ENCODE data around the gene CAPRIN2.

Gene CAPRIN2

GRCh38 chr12:30679241-30679640 lies 75.5 kb downstream of the CAPRIN2 start:
- H3K9me3 ChIP-seq (replicated peaks; ENCODE audit: insufficient read depth, low read length) = no peaks in the 10 kb centered on the region
- no peaks in the 10 kb centered on the region for H3K4me1 ChIP-seq (ENCODE audit: low read length)
- H3K27ac ChIP-seq (ENCODE audit: low read length) = no peak overlapping the region
- H2AFZ ChIP-seq (ENCODE audit: low read length) = no peak overlapping the region
- H3K27me3 ChIP-seq (replicated peaks; ENCODE audit: insufficient read depth, low read length) = no peaks in the 10 kb centered on the region
- DNase-seq = no peak
- no peak for TF ChIP-seq EZH2 (optimal IDR thresholded peaks at IDR 0.05; ENCODE audit: low read depth, low read length)
- TF ChIP-seq CTCF (IDR thresholded peaks at IDR 0.05; ENCODE audit: low read length) = no peak
- H4K20me1 ChIP-seq (ENCODE audit: insufficient read depth, low read length) = no peaks in the 10 kb centered on the region
- H3F3A ChIP-seq (ENCODE audit: insufficient read depth, low read length) = no peaks in the 10 kb centered on the region
- H3K9ac ChIP-seq (ENCODE audit: low read length) = no peak overlapping the region
- no peaks in the 10 kb centered on the region; the same call in 1 of the 2 replicates for H3K36me3 ChIP-seq (replicated peaks; ENCODE audit: insufficient read depth, low read length)
- H3K4me2 ChIP-seq (ENCODE audit: low read depth, low read length) = no peak overlapping the region
- H3K79me2 ChIP-seq (ENCODE audit: low read length) = no peaks in the 10 kb centered on the region
- H3K4me3 ChIP-seq (ENCODE audit: low read length) = no peak overlapping the region
- H3K9me2 ChIP-seq (replicated peaks; ENCODE audit: insufficient read depth, low read length) = no peaks in the 10 kb centered on the region

GRCh38 chr12:30678221-30678620 lies 76.5 kb downstream of the CAPRIN2 start:
- H3K4me3 ChIP-seq (ENCODE audit: low read length) = no peak overlapping the region
- no peak overlapping the region for H3K9ac ChIP-seq (ENCODE audit: low read length)
- H3K4me2 ChIP-seq (ENCODE audit: low read depth, low read length) = no peak overlapping the region
- H4K20me1 ChIP-seq (ENCODE audit: insufficient read depth, low read length) = no peaks in the 10 kb centered on the region
- H3K9me2 ChIP-seq (replicated peaks; ENCODE audit: insufficient read depth, low read length) = no peaks in the 10 kb centered on the region
- no peak for TF ChIP-seq EZH2phosphoT487 (IDR thresholded peaks at IDR 0.05; ENCODE audit: low read length)
- TF ChIP-seq EZH2 (optimal IDR thresholded peaks at IDR 0.05; ENCODE audit: low read depth, low read length) = no peak
- no peak for TF ChIP-seq CTCF (IDR thresholded peaks at IDR 0.05; ENCODE audit: low read length)
- no peaks in the 10 kb centered on the region for H3K9me3 ChIP-seq (replicated peaks; ENCODE audit: insufficient read depth, low read length)
- no peaks in the 10 kb centered on the region for H3K27me3 ChIP-seq (replicated peaks; ENCODE audit: insufficient read depth, low read length)
- no peak overlapping the region for H2AFZ ChIP-seq (ENCODE audit: low read length)
- no peaks in the 10 kb centered on the region; the same call in 1 of the 2 replicates for H3K36me3 ChIP-seq (replicated peaks; ENCODE audit: insufficient read depth, low read length)
- no peaks in the 10 kb centered on the region for H3F3A ChIP-seq (ENCODE audit: insufficient read depth, low read length)
- H3K27ac ChIP-seq (ENCODE audit: low read length) = no peak overlapping the region
- DNase-seq = no peak
- H3K79me2 ChIP-seq (ENCODE audit: low read length) = no peaks in the 10 kb centered on the region
- H3K4me1 ChIP-seq (ENCODE audit: low read length) = no peaks in the 10 kb centered on the region

- H3K4me2 ChIP-seq (ENCODE audit: low read depth, low read length) = no peak overlapping the region
- H3K4me1 ChIP-seq (ENCODE audit: low read length) = no peaks in the 10 kb centered on the region
- no peaks in the 10 kb centered on the region for H4K20me1 ChIP-seq (ENCODE audit: insufficient read depth, low read length)
- H3K4me3 ChIP-seq (ENCODE audit: low read length) = no peak overlapping the region
- 0 out of 2 replicates have a peak, but pooled peaks cover 4% of the 10 kb centered on the region for H3K36me3 ChIP-seq (replicated peaks; ENCODE audit: insufficient read depth, low read length)
- H3K9ac ChIP-seq (ENCODE audit: low read length) = no peak overlapping the region
- H3K9me3 ChIP-seq (replicated peaks; ENCODE audit: insufficient read depth, low read length) = no peaks in the 10 kb centered on the region
- H3K27me3 ChIP-seq (replicated peaks; ENCODE audit: insufficient read depth, low read length) = no peaks in the 10 kb centered on the region
- H3K79me2 ChIP-seq (ENCODE audit: low read length) = no peaks in the 10 kb centered on the region
- H3F3A ChIP-seq (ENCODE audit: insufficient read depth, low read length) = no peaks in the 10 kb centered on the region
- no peaks in the 10 kb centered on the region for H3K9me2 ChIP-seq (replicated peaks; ENCODE audit: insufficient read depth, low read length)
- H2AFZ ChIP-seq (ENCODE audit: low read length) = no peak overlapping the region
- DNase-seq = no peak
- TF ChIP-seq EZH2 (optimal IDR thresholded peaks at IDR 0.05; ENCODE audit: low read depth, low read length) (no peak), EZH2phosphoT487 (IDR thresholded peaks at IDR 0.05; ENCODE audit: low read length) (no peak), CTCF (IDR thresholded peaks at IDR 0.05; ENCODE audit: low read length) (no peak)
- H3K27ac ChIP-seq (ENCODE audit: low read length) = no peak overlapping the region
Measured at GRCh38 chr12:30661210-30661609, 93.5 kb downstream of the CAPRIN2 start.
